NCI-H526 (cell line): Measurements from ENCODE around the gene KLHDC3.

Source experiments
- DNase-seq, 2 experiments: peaks; one replicate each; lab custom pipeline; 2025; lab: John Stamatoyannopoulos, UW

The KLHDC3 gene

DNA sequence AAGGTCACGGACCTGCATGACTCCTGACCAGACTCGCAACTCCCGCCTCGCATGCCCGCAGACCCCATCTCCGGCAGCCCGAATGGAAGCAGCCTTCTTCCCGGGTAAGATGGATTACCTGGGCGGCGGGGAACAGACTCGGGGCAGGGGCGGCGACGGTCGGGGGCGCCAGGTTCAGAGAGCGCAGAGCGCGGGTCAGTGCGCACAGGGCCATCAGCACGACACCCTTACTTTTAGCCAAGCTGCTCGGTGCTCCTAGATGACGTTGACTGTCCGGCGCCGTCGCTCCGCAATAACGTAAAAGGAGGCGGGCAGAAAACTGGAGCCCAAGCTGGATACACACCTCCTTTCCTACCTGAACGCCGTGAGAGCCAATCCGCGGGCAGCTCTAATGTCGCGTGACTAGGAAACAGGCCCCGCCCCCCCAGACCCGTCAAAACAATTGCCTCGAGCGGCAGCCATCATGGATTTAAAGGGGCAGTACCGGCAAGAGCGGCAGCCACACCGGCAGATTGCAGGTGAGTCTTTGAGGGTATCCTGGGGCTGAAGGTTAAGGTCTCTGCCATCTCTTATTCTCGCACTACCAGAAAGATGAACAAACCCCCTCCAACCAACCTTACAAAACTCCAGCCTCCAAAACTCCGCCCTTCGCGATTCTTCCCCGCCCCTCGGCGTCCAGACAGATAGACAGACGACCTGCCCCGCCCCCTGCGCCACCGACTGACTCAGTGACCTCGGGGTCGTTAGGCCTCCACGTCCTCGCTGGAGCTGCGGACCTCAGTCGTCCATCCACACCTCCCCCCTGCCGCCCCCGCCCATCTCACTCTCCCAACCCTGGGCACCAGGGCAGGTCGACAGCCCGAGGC is 45.4 kb downstream of the KLHDC3 start, which contains the start of the genes KLC4 and MRPL2:
Gene KLC4 (plus strand): TSS at position 464 of the 866 bp plus-strand sequence. CDS start 1,705 bp downstream, outside the sequence.
Gene MRPL2 (minus strand): TSS at position 267 of the 866 bp plus-strand sequence. CDS start 53 bp downstream, at position 214.
- peak; percentile 97 to 99 for DNase-seq

DNA sequence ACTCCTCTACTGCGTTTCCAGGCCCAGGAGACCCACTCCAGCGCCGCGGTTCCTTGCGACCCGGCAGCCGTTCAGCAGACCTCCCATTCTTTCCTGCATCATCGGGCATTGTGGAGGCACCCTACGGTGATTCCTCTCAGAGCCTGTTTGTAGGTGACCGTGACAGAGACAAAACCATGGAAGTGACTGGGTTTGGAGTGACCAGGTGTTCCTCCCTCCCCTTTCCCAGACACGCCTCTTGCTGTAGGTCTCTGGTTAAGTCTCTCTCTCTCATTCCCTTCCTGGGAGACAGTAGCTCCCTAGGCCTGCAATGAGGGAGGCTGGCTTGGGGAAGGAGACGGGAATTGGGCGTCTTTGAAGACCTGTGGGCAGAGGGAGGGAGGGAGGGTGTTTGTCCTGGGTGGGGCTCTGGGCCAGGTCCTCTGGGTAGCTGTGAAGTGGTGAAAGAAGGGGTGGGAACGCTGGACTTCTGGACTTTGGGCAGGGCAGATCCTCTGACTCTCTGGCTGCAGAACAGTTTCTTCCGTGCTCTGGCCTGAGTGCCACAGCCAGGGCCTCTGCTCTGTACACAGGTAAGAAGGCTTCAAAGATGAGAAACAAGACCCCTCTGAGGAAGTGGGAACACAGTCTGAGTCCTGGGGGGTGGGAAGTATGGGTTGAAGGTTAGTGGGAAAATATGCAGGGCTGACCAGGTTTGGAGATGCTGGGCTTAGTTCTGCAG is 46.1 kb downstream of the KLHDC3 start:
- DNase-seq: peak in 1 of 2 experiments; percentile 19

DNA sequence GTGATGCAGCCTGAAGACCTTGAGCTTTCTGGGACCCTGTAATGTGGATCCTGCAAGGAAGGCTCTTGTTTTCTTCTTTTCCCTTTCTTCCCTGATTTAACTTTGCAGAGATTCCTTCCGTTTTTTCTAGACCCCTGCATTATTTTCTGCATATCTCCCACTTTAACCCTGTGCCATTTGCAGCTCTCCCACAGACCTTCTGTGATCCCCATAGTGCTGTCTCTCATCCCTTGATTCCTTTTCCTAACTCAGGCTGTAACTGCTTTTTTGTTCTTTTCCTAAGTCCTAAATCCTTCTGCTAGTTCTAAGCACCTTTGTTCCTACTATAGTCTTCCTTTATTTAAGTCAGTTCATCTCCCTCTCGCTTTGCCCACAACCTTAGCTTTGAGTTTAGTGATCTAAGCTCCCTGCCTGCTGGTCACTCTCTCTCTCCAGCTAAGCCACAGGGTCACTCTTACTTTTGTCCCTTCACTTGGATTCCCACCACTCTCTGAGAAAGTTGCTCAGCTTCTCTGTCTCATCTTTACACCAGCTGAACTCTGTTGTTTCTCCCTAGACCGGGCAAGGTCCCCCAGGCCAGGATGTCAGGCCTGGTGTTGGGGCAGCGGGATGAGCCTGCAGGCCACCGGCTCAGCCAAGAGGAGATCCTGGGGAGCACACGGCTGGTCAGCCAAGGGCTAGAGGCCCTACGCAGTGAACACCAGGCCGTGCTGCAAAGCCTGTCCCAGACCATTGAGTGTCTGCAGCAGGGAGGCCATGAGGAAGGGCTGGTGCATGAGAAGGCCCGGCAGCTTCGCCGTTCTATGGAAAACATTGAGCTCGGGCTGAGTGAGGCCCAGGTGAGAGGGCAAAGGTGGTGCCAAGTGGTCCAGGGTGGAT is 46.9 kb downstream of the KLHDC3 start:
- DNase-seq: no peak

DNA sequence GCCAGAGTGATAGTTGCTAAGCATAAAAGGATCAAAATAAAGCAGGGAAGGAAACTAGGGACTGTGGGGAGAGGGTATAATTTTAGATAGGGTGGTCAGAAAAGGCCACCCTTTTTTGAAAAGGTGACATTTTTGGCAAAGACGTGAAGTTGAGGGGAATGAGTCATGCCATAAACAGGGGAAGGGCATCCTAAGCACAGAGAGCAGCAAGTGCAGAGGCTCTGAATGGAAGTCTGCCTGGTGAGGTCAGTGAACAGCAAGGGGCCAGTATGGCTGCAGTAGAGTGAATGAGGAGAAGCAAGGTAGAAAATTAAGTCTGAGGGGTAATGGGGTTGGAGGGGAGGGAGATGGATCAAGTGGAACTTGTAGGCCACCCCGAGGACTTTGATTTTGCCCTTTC is 47.8 kb downstream of the KLHDC3 start:
- DNase-seq: no peak

DNA sequence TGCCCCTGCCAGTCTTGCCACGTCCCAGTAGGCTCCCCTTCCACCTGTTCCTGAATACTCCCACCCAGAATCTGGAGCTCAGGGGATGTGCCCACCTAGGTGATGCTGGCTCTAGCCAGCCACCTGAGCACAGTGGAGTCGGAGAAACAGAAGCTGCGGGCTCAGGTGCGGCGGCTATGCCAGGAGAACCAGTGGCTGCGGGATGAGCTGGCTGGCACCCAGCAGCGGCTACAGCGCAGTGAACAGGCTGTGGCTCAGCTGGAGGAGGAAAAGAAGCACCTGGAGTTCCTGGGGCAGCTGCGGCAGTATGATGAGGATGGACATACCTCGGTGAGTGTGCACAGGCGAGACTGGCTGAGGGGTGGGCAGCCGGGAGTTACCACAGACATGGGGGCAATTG is 48.8 kb downstream of the KLHDC3 start:
- DNase-seq: no peak

DNA sequence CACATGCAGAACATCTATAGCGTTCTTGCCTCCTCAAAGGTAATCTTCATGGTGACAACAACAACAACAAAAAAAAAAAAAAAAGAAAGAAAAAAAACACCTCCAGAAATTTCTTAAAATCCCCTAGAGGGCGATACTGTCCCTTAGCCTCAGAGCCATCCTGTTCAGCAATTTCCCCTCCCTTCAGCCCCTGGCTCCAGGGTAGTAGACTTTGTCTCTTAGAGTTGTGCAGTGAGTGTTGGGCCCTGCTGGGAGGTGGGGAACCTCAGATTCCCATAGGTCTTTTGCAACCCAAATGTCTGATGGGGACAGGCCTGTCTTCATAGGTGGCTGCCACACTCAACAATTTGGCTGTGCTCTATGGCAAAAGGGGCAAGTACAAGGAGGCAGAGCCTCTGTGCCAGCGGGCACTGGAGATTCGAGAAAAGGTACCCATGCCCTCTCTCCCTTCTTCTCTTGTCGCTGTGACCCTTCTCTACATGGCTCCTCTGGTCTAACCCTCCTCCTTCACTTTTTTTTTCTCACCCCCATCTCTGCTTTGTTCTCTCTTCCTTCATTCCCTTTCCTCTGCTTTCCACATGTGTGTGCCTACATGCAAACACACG is 56.1 kb downstream of the KLHDC3 start:
- peak in 1 of 2 experiments; percentile 69 for DNase-seq
